ENCODE results near the gene MAVS. TPM values are rescaled to one million over a fixed set of nuclear protein-coding genes. Genes with fewer than 3 reads are reported as not detected.

Gene MAVS
- total RNA-seq, 1 experiment from 2014 or later: 24.2 TPM

- no peaks in the 10 kb centered on the region for H3K79me1 ChIP-seq (ENCODE audit: insufficient read depth, low read depth, low read length, poor library complexity, severe bottlenecking)
- no peak overlapping the region for H4K91ac ChIP-seq (ENCODE audit: insufficient read length, low read depth, low read length)
- peaks cover 6% of the 10 kb centered on the region for H3K23me2 ChIP-seq (ENCODE audit: insufficient read length, low read depth, low read length, poor library complexity, severe bottlenecking)
- no peak overlapping the region for H3K4ac ChIP-seq (ENCODE audit: low read depth, low read length)
- no peak overlapping the region for H2AK5ac ChIP-seq (ENCODE audit: insufficient read length, low read length)
- H3K79me2 ChIP-seq (ENCODE audit: insufficient read depth, low read length): no peaks in the 10 kb centered on the region
- no peaks in the 10 kb centered on the region for H3K9me3 Mint-ChIP-seq
- no peaks in the 10 kb centered on the region for H3K9me3 ChIP-seq (ENCODE audit: control insufficient read depth, low read depth, low read length)
- no peaks in the 10 kb centered on the region for H3K27me3 ChIP-seq (ENCODE audit: insufficient read depth, low read length)
- H4K5ac ChIP-seq (ENCODE audit: insufficient read length, low read depth, low read length): no peak overlapping the region
- TF ChIP-seq CTCF (conservative IDR thresholded peaks at IDR 0.05): no peak
- no peak overlapping the region for H3K23ac ChIP-seq (ENCODE audit: insufficient read length, low read depth, low read length)
- peaks cover 3% of the 10 kb centered on the region for H3K4me1 ChIP-seq (ENCODE audit: insufficient read depth, low read length)
- H3K36me3 Mint-ChIP-seq (ENCODE audit: insufficient read depth in 1 of 3, low read depth in 3 of 3): peaks cover 32 to 55% (median 47%) of the 10 kb centered on the region in 3 experiments
- H2BK15ac ChIP-seq (ENCODE audit: low read depth, low read length): no peak overlapping the region
- H2BK120ac ChIP-seq (ENCODE audit: low read depth, low read length, poor library complexity, severe bottlenecking): no peak overlapping the region
- H3K27ac ChIP-seq (ENCODE audit: insufficient read length, low read depth, low read length): no peak overlapping the region
- no peak overlapping the region for H2BK20ac ChIP-seq (ENCODE audit: low read depth, low read length, poor library complexity, severe bottlenecking)
- peaks cover 4% of the 10 kb centered on the region; the same call in 1 of the 2 replicates for H3K27me3 Mint-ChIP-seq (ENCODE audit: low read depth)
- H3K56ac ChIP-seq (ENCODE audit: insufficient read length, low read depth, low read length): no peak overlapping the region
- DNase-seq: no peak
- H3K9ac ChIP-seq (ENCODE audit: extremely low read depth, insufficient read length, low read length): no peak overlapping the region
- H3K14ac ChIP-seq (ENCODE audit: insufficient read depth, low read length): no peak overlapping the region
- no peak overlapping the region for H3K4me3 Mint-ChIP-seq
- peaks cover 25 to 43% of the 10 kb centered on the region in 2 experiments for H3K4me1 Mint-ChIP-seq
- H3K18ac ChIP-seq (ENCODE audit: insufficient read length, low read depth, low read length): no peak overlapping the region
- H3K4me2 ChIP-seq (ENCODE audit: insufficient read depth, insufficient read length, low read length): no peak overlapping the region
- no peak overlapping the region for H2AFZ ChIP-seq (ENCODE audit: low read length)
- H4K8ac ChIP-seq (replicated peaks; ENCODE audit: insufficient read length, low read depth, low read length): no peak overlapping the region
- no CpG with 5 or more reads among the region's 11 CpGs for WGBS (ENCODE audit: extremely low coverage, insufficient read length, low lambda C conversion rate)
- no peak overlapping the region for H3T11ph ChIP-seq (ENCODE audit: low read length)
- H2BK5ac ChIP-seq (ENCODE audit: insufficient read length, low read length): no peak overlapping the region
- H3K27ac Mint-ChIP-seq: no peak overlapping the region
- no peaks in the 10 kb centered on the region for H4K20me1 ChIP-seq (ENCODE audit: control insufficient read depth, insufficient read depth, insufficient read length)
- H2BK12ac ChIP-seq (ENCODE audit: insufficient read length, low read depth, low read length): no peak overlapping the region
Measured at GRCh38 chr20:3804781-3805180, 41.9 kb upstream of the MAVS start.
